ENCODE results near the gene SEMA6B.
"Not testable (repeated sequence)": the region's sequence is repeated elsewhere in the genome, so short reads cannot be mapped to it uniquely, and the experiment has no call there.

Gene SEMA6B

GRCh38 chr19:4547303-4548237 lies 11.9 kb downstream of the SEMA6B start:
- no peak for DNase-seq (ENCODE audit: low read depth)

- DNase-seq (ENCODE audit: low read depth) = no peak
Measured at GRCh38 chr19:4543842-4544647, 15.4 kb downstream of the SEMA6B start.

GRCh38 chr19:4542896-4543841 lies 16.3 kb downstream of the SEMA6B start:
- DNase-seq (ENCODE audit: low read depth) = no peak

GRCh38 chr19:4541806-4542145 lies 17.7 kb downstream of the SEMA6B start:
- DNase-seq (ENCODE audit: low read depth) = not testable (repeated sequence)

GRCh38 chr19:4541114-4541805 lies 18.2 kb downstream of the SEMA6B start:
- no peak for DNase-seq (ENCODE audit: low read depth)

GRCh38 chr19:4539693-4540581 lies 19.5 kb downstream of the SEMA6B start, which contains the start of gene LRG1:
Gene LRG1 (minus strand): TSS chr19:4540036. CDS start chr19:4540013, 23 bp downstream.
- DNase-seq (ENCODE audit: low read depth) = no peak

DNA sequence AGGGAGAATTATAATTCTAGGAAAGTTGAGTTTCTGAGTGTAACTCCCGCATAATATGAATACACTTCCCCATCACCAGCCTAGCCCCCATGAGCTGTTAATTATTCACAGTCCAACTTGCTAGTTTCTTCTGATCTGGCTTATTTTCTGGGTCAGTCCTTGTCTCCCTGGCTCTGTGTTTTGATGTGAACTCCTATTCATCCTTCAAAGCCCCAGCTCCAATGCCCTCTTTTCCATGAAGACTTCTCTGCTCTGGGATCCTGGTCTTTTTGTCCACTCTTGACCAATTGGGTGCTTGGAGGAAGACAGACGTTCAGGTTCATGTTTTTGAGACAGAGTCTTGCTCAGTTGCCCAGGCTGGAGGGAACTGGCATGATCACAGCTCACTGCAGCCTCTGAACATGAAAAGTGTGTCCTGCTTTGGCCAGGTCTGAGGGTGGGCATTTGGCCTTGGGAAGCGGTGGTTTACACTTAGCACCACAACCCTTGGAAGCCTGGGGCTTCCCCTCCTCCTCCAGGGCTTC lies 20.3 kb downstream of the SEMA6B start:
- DNase-seq (ENCODE audit: low read depth) = no peak

DNA sequence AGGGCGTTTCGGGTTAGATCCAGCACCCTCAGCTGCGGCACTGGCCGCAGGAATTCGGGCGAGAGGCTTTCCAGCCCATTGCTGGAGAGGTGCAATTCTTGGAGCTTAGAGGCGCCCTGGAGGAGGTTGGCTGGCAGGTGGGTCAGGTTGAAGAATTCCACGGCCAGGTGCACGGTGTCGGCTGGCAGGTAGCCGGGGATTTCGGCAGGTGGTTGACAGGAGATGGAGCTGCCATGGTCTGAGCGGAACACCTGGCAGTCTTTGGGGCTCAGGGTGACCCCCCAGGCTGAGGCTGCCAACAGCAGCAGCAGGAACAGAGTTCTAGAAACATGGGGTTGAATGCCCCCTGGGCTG lies 20.9 kb downstream of the SEMA6B start:
- DNase-seq (ENCODE audit: low read depth) = no peak

- no peak for DNase-seq (ENCODE audit: low read depth)
Measured at GRCh38 chr19:4537953-4538600, 21.4 kb downstream of the SEMA6B start.

GRCh38 chr19:4536798-4537197 lies 22.7 kb downstream of the SEMA6B start:
- no peak for DNase-seq (ENCODE audit: low read depth)

DNA sequence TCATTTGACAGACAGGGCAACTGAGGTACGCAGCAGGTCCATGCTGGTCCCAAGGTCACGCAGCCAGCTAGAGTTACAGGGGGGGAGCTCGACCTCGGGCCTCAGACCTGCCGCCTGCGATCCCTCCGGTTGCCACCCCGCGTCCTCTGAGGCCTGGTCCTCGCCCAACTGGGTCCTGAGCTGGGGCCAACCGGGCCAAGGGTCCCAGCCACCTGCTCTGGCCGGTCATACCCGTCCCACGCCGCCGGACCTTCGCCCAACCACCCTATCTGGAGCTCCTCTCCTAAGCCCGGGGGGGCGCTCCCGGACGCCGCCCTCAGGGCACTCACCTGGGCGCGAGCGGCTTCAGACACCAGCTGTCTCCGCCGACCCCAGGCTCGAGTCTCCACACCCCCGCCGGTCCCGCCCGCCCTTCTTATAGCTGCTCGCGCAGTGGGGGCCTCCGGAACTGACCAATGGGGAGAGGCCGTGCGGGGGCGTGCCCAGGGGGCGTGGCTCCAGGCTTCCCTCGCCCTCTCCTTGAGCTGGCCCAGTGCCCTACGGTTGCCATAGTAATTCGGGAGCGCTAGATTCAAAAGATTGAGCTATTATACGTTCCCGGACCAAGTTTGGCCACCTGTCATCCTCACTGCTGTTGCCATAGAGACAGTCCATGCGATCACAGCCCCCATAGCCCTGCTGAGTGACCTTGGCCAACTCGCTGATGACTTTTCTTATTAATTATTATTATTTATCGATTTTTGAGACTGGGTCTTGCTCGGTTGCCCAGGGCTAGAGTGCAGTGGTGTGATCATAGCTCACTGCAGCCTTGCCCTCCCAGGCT lies 24.4 kb downstream of the SEMA6B start, which contains the start of gene PLIN5:
Gene PLIN5, minus strand, starts transcription at position 389 of the 823 bp plus-strand sequence. CDS start 1,150 bp downstream, outside the sequence.
- DNase-seq (ENCODE audit: low read depth) = peak; percentile 18

DNA sequence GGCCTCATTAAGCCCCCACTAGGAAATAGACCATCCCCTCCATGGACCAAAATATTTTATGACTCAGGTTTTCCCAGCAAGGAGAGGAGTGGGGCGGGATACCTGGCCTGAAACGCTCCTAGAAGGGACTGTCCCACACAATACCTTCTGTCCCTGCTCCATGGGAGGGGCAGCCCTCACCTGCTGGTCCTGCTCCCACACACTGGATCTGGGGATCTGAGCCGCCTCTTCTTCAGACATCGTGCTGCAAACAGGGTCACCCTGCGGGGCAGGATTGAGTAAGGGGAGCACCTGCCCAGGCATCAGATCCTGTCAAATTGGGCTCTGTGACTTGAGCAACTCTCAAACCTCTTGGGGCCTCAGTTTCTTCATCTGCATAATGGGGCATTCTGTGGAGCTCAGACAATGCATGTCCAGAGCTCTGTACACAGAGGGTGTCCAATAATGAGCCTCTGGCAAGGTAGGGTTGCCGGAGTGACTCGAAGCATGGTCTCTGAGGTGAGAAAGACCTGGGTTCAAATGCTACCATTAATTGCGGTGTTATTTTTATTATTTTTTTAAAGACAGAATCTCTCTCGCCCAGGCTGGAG lies 25.6 kb downstream of the SEMA6B start:
- no peak for DNase-seq (ENCODE audit: low read depth)

DNA sequence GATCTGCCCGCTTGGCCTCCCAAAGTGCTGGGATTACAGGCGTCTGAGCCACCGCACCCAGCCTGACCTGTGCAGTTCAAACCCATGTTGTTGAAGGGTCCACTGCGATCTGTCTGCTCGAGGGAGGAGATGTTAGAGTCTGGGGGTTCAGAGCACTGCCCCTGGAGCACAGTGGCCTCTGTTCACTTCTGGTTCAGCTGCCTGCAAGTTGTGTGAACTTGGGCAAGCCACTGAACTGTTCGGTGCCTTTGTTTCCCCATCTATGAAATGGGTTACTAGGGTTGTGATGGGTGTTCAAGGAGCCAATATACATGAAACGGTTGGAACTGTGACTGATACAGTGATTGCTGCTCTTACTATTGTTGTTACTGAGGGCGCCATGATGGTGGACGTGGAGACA lies 26.1 kb downstream of the SEMA6B start:
- DNase-seq (ENCODE audit: low read depth) = no peak

DNA sequence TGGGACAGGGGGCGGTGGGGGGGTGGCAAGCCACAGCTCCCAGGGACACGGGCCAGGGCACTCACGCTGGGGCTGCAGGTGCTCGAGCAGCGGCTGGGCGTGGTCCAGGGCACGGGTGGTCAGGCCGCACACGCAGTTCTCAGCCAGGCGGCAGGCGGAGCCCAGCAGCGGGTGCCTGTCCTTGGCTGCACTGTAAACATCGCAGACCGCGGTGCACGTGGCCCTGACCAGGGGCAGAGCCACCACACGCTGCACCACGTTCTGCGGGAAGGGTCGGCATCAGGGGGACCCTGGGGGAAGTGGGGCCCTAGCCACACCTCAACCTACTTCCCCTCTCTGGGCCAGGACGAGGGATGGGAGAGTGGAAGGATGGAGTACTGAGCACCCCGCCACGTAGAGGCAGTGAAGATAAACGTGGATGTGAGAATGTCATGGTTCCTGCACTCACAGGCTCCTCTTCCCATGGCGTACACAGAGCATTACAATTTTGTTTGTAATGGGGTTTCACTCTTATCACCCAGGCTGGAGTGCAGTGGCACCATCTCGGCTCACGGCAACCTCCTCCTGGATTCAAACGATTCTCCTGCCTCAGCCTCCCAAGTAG lies 27.8 kb downstream of the SEMA6B start:
- DNase-seq (ENCODE audit: low read depth) = no peak

- DNase-seq (ENCODE audit: low read depth) = no peak
Measured at GRCh38 chr19:4529924-4530522, 29.5 kb downstream of the SEMA6B start.

GRCh38 chr19:4528843-4529242 lies 30.6 kb downstream of the SEMA6B start:
- no peak for DNase-seq (ENCODE audit: low read depth)

DNA sequence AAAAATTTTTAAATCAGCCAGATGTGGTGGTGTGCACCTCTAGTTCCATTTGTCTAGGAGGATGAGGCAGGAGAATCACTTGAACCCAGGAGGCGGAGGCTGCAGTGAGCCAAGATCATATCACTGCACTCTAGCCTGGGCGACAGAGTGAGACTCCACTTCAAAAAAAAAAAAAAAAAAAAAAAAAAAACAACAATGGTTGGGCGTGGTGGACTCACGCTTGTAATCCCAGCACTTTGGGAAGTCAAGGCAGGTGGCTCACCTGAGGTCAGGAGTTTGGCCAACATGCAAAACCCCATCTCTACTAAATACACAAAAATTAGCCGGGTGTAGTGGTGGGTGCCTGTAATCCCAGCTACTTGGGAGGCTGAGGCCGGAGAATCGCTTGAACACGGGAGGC lies 32.1 kb downstream of the SEMA6B start:
- DNase-seq (ENCODE audit: low read depth) = not testable (repeated sequence)

All from activated gamma-delta T cell treated with anti-CD3 and anti-CD28 coated beads, Interleukin-2, amount 50 U/mL, for 16 hours (primary cell).